GM21723 (cell line): ENCODE data around the gene PRR15.

ENCODE experiments used
- ATAC-seq: cut with Tn5 transposase; IDR thresholded peaks from one replicate; pipeline ENCODE4 v1.9.1; 2021; ENCODE audit warnings: mild to moderate bottlenecking, moderate library complexity; ENCODE audit not compliant: unreplicated experiment

Gene PRR15

GRCh38 chr7:29607889-29608288 is 44.3 kb downstream of the PRR15 start:
- ATAC-seq = no peak

GRCh38 chr7:29609162-29610037 is 45.8 kb downstream of the PRR15 start:
- no peak for ATAC-seq

GRCh38 chr7:29610086-29610485 is 46.5 kb downstream of the PRR15 start:
- no peak for ATAC-seq

GRCh38 chr7:29611941-29612544 is 48.4 kb downstream of the PRR15 start:
- no peak for ATAC-seq

GRCh38 chr7:29612596-29612995 is 49.0 kb downstream of the PRR15 start:
- ATAC-seq = no peak

- no peak for ATAC-seq
Measured at GRCh38 chr7:29613100-29613499, 49.5 kb downstream of the PRR15 start.

GRCh38 chr7:29614229-29614628 is 50.6 kb downstream of the PRR15 start:
- no peak for ATAC-seq
